ENCODE measurements around the gene SYT1. TPM values are rescaled to one million over a fixed set of nuclear protein-coding genes. Genes with fewer than 3 reads are reported as not detected.
"Not testable (repeated sequence)": the region's sequence is repeated elsewhere in the genome, so short reads cannot be mapped to it uniquely, and the experiment has no call there.

Gene SYT1
- total RNA-seq, 1 donor = 0.81 TPM

GRCh38 chr12:79199166-79199565, 334.6 kb downstream of the SYT1 start:
- DNase-seq (ENCODE audit: low read depth in 2 of 3, low spot score in 2 of 3) = no peak

GRCh38 chr12:79200176-79200575, 335.6 kb downstream of the SYT1 start:
- no peak for DNase-seq (ENCODE audit: low read depth in 2 of 3, low spot score in 2 of 3)

- no peak for DNase-seq (ENCODE audit: low read depth in 2 of 3, low spot score in 2 of 3)
Measured at GRCh38 chr12:79203058-79203647, 338.6 kb downstream of the SYT1 start.

GRCh38 chr12:79206871-79207270, 342.3 kb downstream of the SYT1 start:
- DNase-seq (ENCODE audit: low read depth in 2 of 3, low spot score in 2 of 3) = no peak

- not testable (repeated sequence) for DNase-seq (ENCODE audit: low read depth in 2 of 3, low spot score in 2 of 3)
Measured at GRCh38 chr12:79210403-79210802, 345.8 kb downstream of the SYT1 start.

- DNase-seq (ENCODE audit: low read depth in 2 of 3, low spot score in 2 of 3) = no peak
Measured at GRCh38 chr12:79217306-79217705, 352.7 kb downstream of the SYT1 start.

GRCh38 chr12:79223210-79223609, 358.6 kb downstream of the SYT1 start:
- DNase-seq (ENCODE audit: low read depth in 2 of 3, low spot score in 2 of 3) = no peak

- no peak for DNase-seq (ENCODE audit: low read depth in 2 of 3, low spot score in 2 of 3)
Measured at GRCh38 chr12:79223761-79224160, 359.2 kb downstream of the SYT1 start.

GRCh38 chr12:79227091-79227490, 362.5 kb downstream of the SYT1 start:
- DNase-seq (ENCODE audit: low read depth in 2 of 3, low spot score in 2 of 3) = peak in 2 of 3 donors; percentile 44 to 81

- no peak for DNase-seq (ENCODE audit: low read depth in 2 of 3, low spot score in 2 of 3)
Measured at GRCh38 chr12:79227646-79228045, 363.1 kb downstream of the SYT1 start.

GRCh38 chr12:79233341-79233781, 368.8 kb downstream of the SYT1 start:
- peak in 2 of 3 donors; percentile 26 to 75 for DNase-seq (ENCODE audit: low read depth in 2 of 3, low spot score in 2 of 3)

- DNase-seq (ENCODE audit: low read depth in 2 of 3, low spot score in 2 of 3) = no peak
Measured at GRCh38 chr12:79236920-79237319, 372.3 kb downstream of the SYT1 start.

- DNase-seq (ENCODE audit: low read depth in 2 of 3, low spot score in 2 of 3) = no peak
Measured at GRCh38 chr12:79238246-79238645, 373.7 kb downstream of the SYT1 start.

GRCh38 chr12:79247494-79247893, 382.9 kb downstream of the SYT1 start:
- DNase-seq (ENCODE audit: low read depth in 2 of 3, low spot score in 2 of 3) = no peak

- DNase-seq (ENCODE audit: low read depth in 2 of 3, low spot score in 2 of 3) = no peak
Measured at GRCh38 chr12:79250186-79250585, 385.6 kb downstream of the SYT1 start.

- DNase-seq (ENCODE audit: low read depth in 2 of 3, low spot score in 2 of 3) = no peak
Measured at GRCh38 chr12:79250960-79251755, 386.6 kb downstream of the SYT1 start.

- DNase-seq (ENCODE audit: low read depth in 2 of 3, low spot score in 2 of 3) = peak in 1 of 3 donors; percentile 21
Measured at GRCh38 chr12:79252358-79253075, 387.9 kb downstream of the SYT1 start.

- no peak for DNase-seq (ENCODE audit: low read depth in 2 of 3, low spot score in 2 of 3)
Measured at GRCh38 chr12:79255288-79255687, 390.7 kb downstream of the SYT1 start.

GRCh38 chr12:79260923-79261322, 396.3 kb downstream of the SYT1 start:
- DNase-seq (ENCODE audit: low read depth in 2 of 3, low spot score in 2 of 3) = no peak

- no peak for DNase-seq (ENCODE audit: low read depth in 2 of 3, low spot score in 2 of 3)
Measured at GRCh38 chr12:79262938-79263337, 398.4 kb downstream of the SYT1 start.

- DNase-seq (ENCODE audit: low read depth in 2 of 3, low spot score in 2 of 3) = no peak
Measured at GRCh38 chr12:79266343-79267144, 402.0 kb downstream of the SYT1 start.
